T-cell (primary cell): ENCODE results near the gene ADPRHL1. TPM values are rescaled to one million over a fixed set of nuclear protein-coding genes. Genes with fewer than 3 reads are reported as not detected.

Source experiments
- ATAC-seq, 4 experiments: fragments of 200-7000 bp in 3 of 4; fragments of 150-1000 bp in 1 of 4; cut with Tn5 transposase; replicated peaks in 1 of 4; 1 replicate in 3 of 4; 2 replicates in 1 of 4; pipeline ENCODE4 v1.10.0; 2021; ENCODE audit warnings: moderate library complexity in 3 of 4, mild to moderate bottlenecking in 2 of 4, moderate number of reproducible peaks in 1 of 4
- CTCF ChIA-PET, 2 donors: fragments of 300-600 bp; sonication (Branson Sonifier 250); formaldehyde crosslinking; loops; one replicate each; lab custom pipeline; 2022; ENCODE audit warnings: antibody characterized with exemption in 2 of 2; lab: Charles Lee
- POLR2A ChIA-PET, 2 donors: fragments of 300-600 bp; sonication (Branson Sonifier 250); formaldehyde crosslinking; loops; one replicate each; lab custom pipeline; 2022; ENCODE audit warnings: antibody characterized with exemption in 2 of 2; lab: Charles Lee
- DNase-seq, 35 experiments: peaks; one replicate each; pipeline versions ENCODE4 v3.0.0 to v3.0.0-alpha.2; 2013 to 2023
- H3K27ac ChIP-seq: one replicate; pipeline ENCODE4 v1.5.1; 2013; ENCODE audit warnings: low read length
- H3K27me3 ChIP-seq, 2 experiments: replicated peaks in 1 of 2; 1 replicate in 1 of 2; 2 replicates in 1 of 2; pipeline versions ENCODE4 v1.6.1 to v1.7.0; 2013; ENCODE audit warnings: low read length in 1 of 2, mixed read lengths in 1 of 2; ENCODE audit not compliant: control insufficient read depth in 2 of 2, insufficient read depth in 2 of 2; ENCODE audit errors: extremely low read depth in 1 of 2
- H3K36me3 ChIP-seq, 2 donors: 1 replicate in 1 of 2; 2 replicates in 1 of 2; pipeline versions ENCODE4 v1.6.1 to v1.7.0; 2013; ENCODE audit warnings: low read length in 1 of 2; ENCODE audit not compliant: control insufficient read depth in 2 of 2, insufficient read depth in 1 of 2; ENCODE audit errors: extremely low read depth in 1 of 2
- H3K4me1 ChIP-seq, 2 experiments: 1 replicate in 1 of 2; 2 replicates in 1 of 2; pipeline versions ENCODE4 v1.6.1 to v1.7.0; 2013; ENCODE audit warnings: low read length in 2 of 2, mixed read lengths in 1 of 2; ENCODE audit not compliant: insufficient read depth in 2 of 2, control insufficient read depth in 1 of 2; ENCODE audit errors: extremely low read depth in 1 of 2
- H3K4me3 ChIP-seq, 2 donors: 1 replicate in 1 of 2; 2 replicates in 1 of 2; pipeline versions ENCODE4 v1.5.1 to v1.7.0; 2013; ENCODE audit warnings: mild to moderate bottlenecking in 2 of 2, low read length in 1 of 2, moderate library complexity in 1 of 2; ENCODE audit not compliant: control insufficient read depth in 1 of 2; ENCODE audit errors: extremely low read depth in 1 of 2
- H3K9me3 ChIP-seq: 2 replicates; pipeline ENCODE4 v1.7.0; 2013
- H3K27ac Mint-ChIP-seq, 2 donors: one replicate each; pipeline ENCODE4 v1.8.0; 2020 to 2021; ENCODE audit warnings: mild to moderate bottlenecking in 2 of 2, mixed read lengths in 2 of 2
- H3K27me3 Mint-ChIP-seq, 2 donors: one replicate each; pipeline ENCODE4 v1.8.0; 2021 to 2022; ENCODE audit warnings: mixed read lengths in 2 of 2
- H3K36me3 Mint-ChIP-seq: one replicate; pipeline ENCODE4 v1.8.0; 2021; ENCODE audit warnings: mixed read lengths
- H3K4me1 Mint-ChIP-seq, 3 donors: one replicate each; pipeline ENCODE4 v1.8.0; 2020 to 2022; ENCODE audit warnings: mixed read lengths in 3 of 3, mild to moderate bottlenecking in 1 of 3
- H3K4me3 Mint-ChIP-seq, 3 donors: one replicate each; pipeline ENCODE4 v1.8.0; 2020 to 2022; ENCODE audit warnings: mild to moderate bottlenecking in 3 of 3, mixed read lengths in 3 of 3, moderate library complexity in 3 of 3
- H3K9me3 Mint-ChIP-seq, 3 donors: one replicate each; pipeline ENCODE4 v1.8.0; 2020 to 2022; ENCODE audit warnings: mixed read lengths in 3 of 3
- WGBS: methylation state at CpG from one replicate; pipeline ENCODE4 v1.1.5; 2013; ENCODE audit warnings: missing lambda C conversion rate; ENCODE audit not compliant: insufficient coverage; 5-methylcytosine and 5-hydroxymethylcytosine counted together
- total RNA-seq, 35 experiments: library from RNA in 6 of 35; stranded (reverse) in 6 of 35; fragments of 120-200 nt in 1 of 35; gene quantifications; one replicate each; pipeline versions ENCODE4 v1.2.1 to v1.2.4 and lab custom pipeline; 2013 to 2026

ADPRHL1 gene
- total RNA-seq (1 to 10 TPM in 2 of 5 donors, under 1 TPM in 3; 0.37 to 1.7 (median 0.92) TPM), total RNA-seq (lab: John Stamatoyannopoulos, UW) (0.11 to 1.7 (median 0.66) reads per million in 29 experiments)
- 0.87 TPM for total RNA-seq (2013)

- Histone ChIP-seq H3K4me1 (peaks cover 0 to 2% of the 10 kb centered on the region in 2 experiments), H3K9me3 (no peaks in the 10 kb centered on the region), H3K36me3 (peaks cover 9 to 11% of the 10 kb centered on the region in 2 donors), H3K27me3 (no peaks in the 10 kb centered on the region), H3K4me3 (no peak within 1 kb of the TSS), H3K27ac (no peak within 1 kb of the TSS)
- H3K9me3 Mint-ChIP-seq = no peaks in the 10 kb centered on the region
- CTCF ChIA-PET = no interaction called here
- POLR2A ChIA-PET = no interaction called here
- H3K4me3 Mint-ChIP-seq = no peak within 1 kb of the TSS
- H3K36me3 Mint-ChIP-seq = peaks cover 28% of the 10 kb centered on the region
- H3K27me3 Mint-ChIP-seq = no peaks in the 10 kb centered on the region
- DNase-seq = no peak
- no peak for ATAC-seq
- 95% methylated on average over 38 of the region's 45 CpGs for WGBS
- peaks cover 0 to 11% (median 0%) of the 10 kb centered on the region in 3 donors for H3K4me1 Mint-ChIP-seq
- H3K27ac Mint-ChIP-seq = no peak within 1 kb of the TSS
Measured at GRCh38 chr13:113452942-113453901, at the start of gene ADPRHL1. TSS of gene ADPRHL1 (minus strand) at chr13:113453488. CDS start at chr13:113453437, 51 bp downstream.

GRCh38 chr13:113502686-113503085 is 49.4 kb upstream of the ADPRHL1 start:
- no peak overlapping the region for H3K4me3 ChIP-seq
- 98% methylated on average over 11 of the region's 16 CpGs for WGBS
- no peaks in the 10 kb centered on the region for H3K27me3 ChIP-seq
- H3K9me3 Mint-ChIP-seq = no peaks in the 10 kb centered on the region
- no peaks in the 10 kb centered on the region for H3K9me3 ChIP-seq
- H3K27ac ChIP-seq = no peak overlapping the region
- POLR2A ChIA-PET = no interaction called here
- no peak overlapping the region for H3K27ac Mint-ChIP-seq
- peaks cover 60% of the 10 kb centered on the region for H3K36me3 Mint-ChIP-seq
- peaks cover 12 to 51% of the 10 kb centered on the region in 2 donors for H3K36me3 ChIP-seq
- no peak for DNase-seq
- peaks cover 0 to 4% (median 0%) of the 10 kb centered on the region in 3 donors for H3K4me1 Mint-ChIP-seq
- no peak overlapping the region for H3K4me3 Mint-ChIP-seq
- H3K4me1 ChIP-seq = no peaks in the 10 kb centered on the region
- no peaks in the 10 kb centered on the region for H3K27me3 Mint-ChIP-seq
- CTCF ChIA-PET = no interaction called here
- no peak for ATAC-seq

- Mint-ChIP-seq H3K27ac (no peak overlapping the region), H3K4me3 (no peak overlapping the region), H3K4me1 (peaks cover 11 to 14% (median 12%) of the 10 kb centered on the region in 3 donors), H3K36me3 (peaks cover 57% of the 10 kb centered on the region), H3K9me3 (no peaks in the 10 kb centered on the region), H3K27me3 (no peaks in the 10 kb centered on the region)
- Histone ChIP-seq H3K27me3 (no peaks in the 10 kb centered on the region), H3K4me3 (no peak overlapping the region), H3K9me3 (no peaks in the 10 kb centered on the region), H3K36me3 (peaks cover 12 to 59% of the 10 kb centered on the region in 2 donors), H3K27ac (no peak overlapping the region), H3K4me1 (peaks cover 3 to 11% of the 10 kb centered on the region in 2 experiments)
- 91% methylated on average over 7 of the region's 11 CpGs for WGBS
- ChIA-PET CTCF (no interaction called here), POLR2A (interaction anchor here in 1 of 2 donors (0.6 kb wide), 1 partner anchor 72 kb away, joined by 3 read pairs; no protein-coding TSS in a partner anchor)
- ATAC-seq (no peak), DNase-seq (no peak)
Measured at GRCh38 chr13:113500530-113501265, 47.4 kb upstream of the ADPRHL1 start.

- H3K36me3 ChIP-seq = peaks cover 15 to 59% of the 10 kb centered on the region in 2 donors
- no peak overlapping the region for H3K4me3 ChIP-seq
- no peaks in the 10 kb centered on the region for H3K9me3 Mint-ChIP-seq
- H3K4me1 ChIP-seq = peaks cover 3 to 15% of the 10 kb centered on the region in 2 experiments
- ATAC-seq (no peak), DNase-seq (no peak)
- POLR2A ChIA-PET = interaction anchor here in 1 of 2 donors (0.6 kb wide), 1 partner anchor 73 kb away, joined by 3 read pairs; no protein-coding TSS in a partner anchor
- no peaks in the 10 kb centered on the region for H3K27me3 ChIP-seq
- no peak overlapping the region for H3K27ac ChIP-seq
- no peaks in the 10 kb centered on the region for H3K9me3 ChIP-seq
- peaks cover 19 to 20% (median 19%) of the 10 kb centered on the region in 3 donors for H3K4me1 Mint-ChIP-seq
- CTCF ChIA-PET = no interaction called here
- no peaks in the 10 kb centered on the region for H3K27me3 Mint-ChIP-seq
- H3K4me3 Mint-ChIP-seq = no peak overlapping the region
- no CpG with 5 or more reads among the region's 4 CpGs for WGBS
- H3K27ac Mint-ChIP-seq = no peak overlapping the region
- H3K36me3 Mint-ChIP-seq = peaks cover 50% of the 10 kb centered on the region
Measured at GRCh38 chr13:113499936-113500335, 46.6 kb upstream of the ADPRHL1 start.

GRCh38 chr13:113498905-113499304 is 45.6 kb upstream of the ADPRHL1 start:
- H3K27me3 ChIP-seq = no peaks in the 10 kb centered on the region
- no peaks in the 10 kb centered on the region for H3K9me3 ChIP-seq
- Mint-ChIP-seq H3K9me3 (no peaks in the 10 kb centered on the region), H3K36me3 (peaks cover 48% of the 10 kb centered on the region), H3K4me3 (no peak overlapping the region), H3K27ac (no peak overlapping the region), H3K4me1 (peaks cover 25 to 27% (median 26%) of the 10 kb centered on the region in 3 donors), H3K27me3 (no peaks in the 10 kb centered on the region)
- 90% methylated on average over 3 of the region's 6 CpGs for WGBS
- DNase-seq = no peak
- ATAC-seq = no peak
- no peak overlapping the region for H3K4me3 ChIP-seq
- H3K4me1 ChIP-seq = peaks cover 3 to 15% of the 10 kb centered on the region in 2 experiments
- peaks cover 15 to 55% of the 10 kb centered on the region in 2 donors for H3K36me3 ChIP-seq
- POLR2A ChIA-PET = no interaction called here
- CTCF ChIA-PET = no interaction called here
- no peak overlapping the region for H3K27ac ChIP-seq

- CTCF ChIA-PET = no interaction called here
- POLR2A ChIA-PET = interaction anchor here in 1 of 2 donors (0.5 kb wide), 1 partner anchor 20 kb away, joined by 3 read pairs; no protein-coding TSS in a partner anchor
- H3K9me3 ChIP-seq = no peaks in the 10 kb centered on the region
- H3K4me3 ChIP-seq = no peak overlapping the region
- Mint-ChIP-seq H3K4me1 (peaks cover 29 to 39% (median 39%) of the 10 kb centered on the region in 3 donors), H3K27ac (no peak overlapping the region), H3K4me3 (no peak overlapping the region), H3K27me3 (no peaks in the 10 kb centered on the region), H3K36me3 (peaks cover 40% of the 10 kb centered on the region), H3K9me3 (no peaks in the 10 kb centered on the region)
- no peak for ATAC-seq
- 94% methylated on average over 1 of the region's 1 CpG for WGBS
- peaks cover 14 to 47% of the 10 kb centered on the region in 2 donors for H3K36me3 ChIP-seq
- no peak for DNase-seq
- H3K27me3 ChIP-seq = no peaks in the 10 kb centered on the region
- no peak overlapping the region for H3K27ac ChIP-seq
- peaks cover 3 to 15% of the 10 kb centered on the region in 2 experiments for H3K4me1 ChIP-seq
Measured at GRCh38 chr13:113497217-113497616, 43.9 kb upstream of the ADPRHL1 start.
